ENCODE results near the gene CDK5RAP1. TPM values are rescaled to one million over a fixed set of nuclear protein-coding genes. Genes with fewer than 3 reads are reported as not detected.

CDK5RAP1 gene
- total RNA-seq, 2 donors from 2014 or later = 45.2 to 59.7 TPM

GRCh38 chr20:33352258-33353012, 48.9 kb downstream of the CDK5RAP1 start:
- H3K4me3 Mint-ChIP-seq = no peak overlapping the region
- Histone ChIP-seq H3K9ac (ENCODE audit: extremely low read depth, low read length, poor library complexity, severe bottlenecking) (no peak overlapping the region), H3K9me3 (ENCODE audit: control insufficient read depth, low read length) (no peaks in the 10 kb centered on the region), H3K4me3 (ENCODE audit: low read length) (no peak overlapping the region), H3K27me3 (ENCODE audit: control insufficient read depth, insufficient read depth, low read length, poor library complexity, severe bottlenecking) (no peaks in the 10 kb centered on the region), H3K4me1 (ENCODE audit: control insufficient read depth, insufficient read depth, low read length) (no peaks in the 10 kb centered on the region), H3K27ac (ENCODE audit: low read depth, low read length) (no peak overlapping the region), H3K36me3 (ENCODE audit: control insufficient read depth, insufficient read depth, low read length) (peaks cover 10% of the 10 kb centered on the region)
- H3K4me1 Mint-ChIP-seq = peaks cover 17% of the 10 kb centered on the region
- H3K36me3 Mint-ChIP-seq (ENCODE audit: low read depth) = peaks cover 40% of the 10 kb centered on the region
- TF ChIP-seq, protein P1, sequence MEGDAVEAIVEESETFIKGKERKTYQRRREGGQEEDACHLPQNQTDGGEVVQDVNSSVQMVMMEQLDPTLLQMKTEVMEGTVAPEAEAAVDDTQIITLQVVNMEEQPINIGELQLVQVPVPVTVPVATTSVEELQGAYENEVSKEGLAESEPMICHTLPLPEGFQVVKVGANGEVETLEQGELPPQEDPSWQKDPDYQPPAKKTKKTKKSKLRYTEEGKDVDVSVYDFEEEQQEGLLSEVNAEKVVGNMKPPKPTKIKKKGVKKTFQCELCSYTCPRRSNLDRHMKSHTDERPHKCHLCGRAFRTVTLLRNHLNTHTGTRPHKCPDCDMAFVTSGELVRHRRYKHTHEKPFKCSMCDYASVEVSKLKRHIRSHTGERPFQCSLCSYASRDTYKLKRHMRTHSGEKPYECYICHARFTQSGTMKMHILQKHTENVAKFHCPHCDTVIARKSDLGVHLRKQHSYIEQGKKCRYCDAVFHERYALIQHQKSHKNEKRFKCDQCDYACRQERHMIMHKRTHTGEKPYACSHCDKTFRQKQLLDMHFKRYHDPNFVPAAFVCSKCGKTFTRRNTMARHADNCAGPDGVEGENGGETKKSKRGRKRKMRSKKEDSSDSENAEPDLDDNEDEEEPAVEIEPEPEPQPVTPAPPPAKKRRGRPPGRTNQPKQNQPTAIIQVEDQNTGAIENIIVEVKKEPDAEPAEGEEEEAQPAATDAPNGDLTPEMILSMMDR (conservative IDR thresholded peaks at IDR 0.05) = no peak
- WGBS, 2 experiments (ENCODE audit: insufficient coverage in 1 of 2, insufficient read length in 1 of 2) = 86 to 97% methylated on average over 6 to 16 of the region's 16 CpGs
- DNase-seq = no peak
- H3K27me3 Mint-ChIP-seq (ENCODE audit: insufficient read depth) = no peaks in the 10 kb centered on the region
- peak overlapping the region; percentile 9 for H3K27ac Mint-ChIP-seq
- no peaks in the 10 kb centered on the region for H3K9me3 Mint-ChIP-seq

- H3K27ac ChIP-seq (ENCODE audit: low read depth, low read length) = no peak overlapping the region
- H3K36me3 ChIP-seq (ENCODE audit: control insufficient read depth, insufficient read depth, low read length) = peaks cover 10% of the 10 kb centered on the region
- H3K27me3 Mint-ChIP-seq (ENCODE audit: insufficient read depth) = no peaks in the 10 kb centered on the region
- TF ChIP-seq, protein P1 (conservative IDR thresholded peaks at IDR 0.05) = no peak
- no peak overlapping the region for H3K4me3 Mint-ChIP-seq
- WGBS, 2 experiments (ENCODE audit: insufficient coverage in 1 of 2, insufficient read length in 1 of 2) = 58 to 64% methylated on average over 3 of the region's 3 CpGs
- no peaks in the 10 kb centered on the region for H3K4me1 ChIP-seq (ENCODE audit: control insufficient read depth, insufficient read depth, low read length)
- no peak for DNase-seq
- H3K9me3 ChIP-seq (ENCODE audit: control insufficient read depth, low read length) = no peaks in the 10 kb centered on the region
- no peak overlapping the region for H3K9ac ChIP-seq (ENCODE audit: extremely low read depth, low read length, poor library complexity, severe bottlenecking)
- H3K27me3 ChIP-seq (ENCODE audit: control insufficient read depth, insufficient read depth, low read length, poor library complexity, severe bottlenecking) = no peaks in the 10 kb centered on the region
- H3K4me1 Mint-ChIP-seq = peaks cover 17% of the 10 kb centered on the region
- H3K4me3 ChIP-seq (ENCODE audit: low read length) = no peak overlapping the region
- peak overlapping the region; percentile 9 for H3K27ac Mint-ChIP-seq
- no peaks in the 10 kb centered on the region for H3K9me3 Mint-ChIP-seq
- peaks cover 37% of the 10 kb centered on the region for H3K36me3 Mint-ChIP-seq (ENCODE audit: low read depth)
Observed at GRCh38 chr20:33351696-33352095, 49.6 kb downstream of the CDK5RAP1 start.

- no peaks in the 10 kb centered on the region for H3K9me3 ChIP-seq (ENCODE audit: control insufficient read depth, low read length)
- H3K4me3 ChIP-seq (ENCODE audit: low read length) = no peak overlapping the region
- H3K4me1 ChIP-seq (ENCODE audit: control insufficient read depth, insufficient read depth, low read length) = no peaks in the 10 kb centered on the region
- H3K36me3 Mint-ChIP-seq (ENCODE audit: low read depth) = peaks cover 27% of the 10 kb centered on the region
- peaks cover 17% of the 10 kb centered on the region for H3K4me1 Mint-ChIP-seq
- no peak overlapping the region for H3K27ac ChIP-seq (ENCODE audit: low read depth, low read length)
- no peak overlapping the region for H3K27ac Mint-ChIP-seq
- no peak for DNase-seq
- TF ChIP-seq, protein P1 (conservative IDR thresholded peaks at IDR 0.05) = no peak
- no peaks in the 10 kb centered on the region for H3K27me3 ChIP-seq (ENCODE audit: control insufficient read depth, insufficient read depth, low read length, poor library complexity, severe bottlenecking)
- WGBS, 2 experiments (ENCODE audit: insufficient coverage in 1 of 2, insufficient read length in 1 of 2) = 84 to 93% methylated on average over 6 to 8 of the region's 8 CpGs
- H3K4me3 Mint-ChIP-seq = no peak overlapping the region
- no peaks in the 10 kb centered on the region for H3K27me3 Mint-ChIP-seq (ENCODE audit: insufficient read depth)
- H3K36me3 ChIP-seq (ENCODE audit: control insufficient read depth, insufficient read depth, low read length) = no peaks in the 10 kb centered on the region
- H3K9ac ChIP-seq (ENCODE audit: extremely low read depth, low read length, poor library complexity, severe bottlenecking) = no peak overlapping the region
- H3K9me3 Mint-ChIP-seq = no peaks in the 10 kb centered on the region
Observed at GRCh38 chr20:33349493-33349892, 51.8 kb downstream of the CDK5RAP1 start.
